Measurements from ENCODE around the gene PACRG. TPM values are rescaled to one million over a fixed set of nuclear protein-coding genes. Genes with fewer than 3 reads are reported as not detected.

The PACRG gene
- total RNA-seq, 1 donor from 2014 or later, result 2.4 TPM

GRCh38 chr6:163323274-163323673 is 595.5 kb downstream of the PACRG start:
- H3K4me1 Mint-ChIP-seq (ENCODE audit: low read depth), result peaks cover 19% of the 10 kb centered on the region
- no peak overlapping the region for H3K4me3 Mint-ChIP-seq (ENCODE audit: low read depth)
- DNase-seq (ENCODE audit: low spot score, unreplicated experiment), result no peak
- TF ChIP-seq, protein P1, sequence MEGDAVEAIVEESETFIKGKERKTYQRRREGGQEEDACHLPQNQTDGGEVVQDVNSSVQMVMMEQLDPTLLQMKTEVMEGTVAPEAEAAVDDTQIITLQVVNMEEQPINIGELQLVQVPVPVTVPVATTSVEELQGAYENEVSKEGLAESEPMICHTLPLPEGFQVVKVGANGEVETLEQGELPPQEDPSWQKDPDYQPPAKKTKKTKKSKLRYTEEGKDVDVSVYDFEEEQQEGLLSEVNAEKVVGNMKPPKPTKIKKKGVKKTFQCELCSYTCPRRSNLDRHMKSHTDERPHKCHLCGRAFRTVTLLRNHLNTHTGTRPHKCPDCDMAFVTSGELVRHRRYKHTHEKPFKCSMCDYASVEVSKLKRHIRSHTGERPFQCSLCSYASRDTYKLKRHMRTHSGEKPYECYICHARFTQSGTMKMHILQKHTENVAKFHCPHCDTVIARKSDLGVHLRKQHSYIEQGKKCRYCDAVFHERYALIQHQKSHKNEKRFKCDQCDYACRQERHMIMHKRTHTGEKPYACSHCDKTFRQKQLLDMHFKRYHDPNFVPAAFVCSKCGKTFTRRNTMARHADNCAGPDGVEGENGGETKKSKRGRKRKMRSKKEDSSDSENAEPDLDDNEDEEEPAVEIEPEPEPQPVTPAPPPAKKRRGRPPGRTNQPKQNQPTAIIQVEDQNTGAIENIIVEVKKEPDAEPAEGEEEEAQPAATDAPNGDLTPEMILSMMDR (IDR thresholded peaks at IDR 0.05; ENCODE audit: unreplicated experiment), result no peak
- peaks cover 12% of the 10 kb centered on the region for H3K27me3 Mint-ChIP-seq
- no peaks in the 10 kb centered on the region for H3K9me3 Mint-ChIP-seq (ENCODE audit: low read depth)
- H3K36me3 Mint-ChIP-seq (ENCODE audit: insufficient read depth), result no peaks in the 10 kb centered on the region
- H3K27ac Mint-ChIP-seq, result no peak overlapping the region

GRCh38 chr6:163323705-163324104 is 595.9 kb downstream of the PACRG start:
- H3K4me3 Mint-ChIP-seq (ENCODE audit: low read depth), result no peak overlapping the region
- no peak overlapping the region for H3K27ac Mint-ChIP-seq
- DNase-seq (ENCODE audit: low spot score, unreplicated experiment), result no peak
- H3K9me3 Mint-ChIP-seq (ENCODE audit: low read depth), result no peaks in the 10 kb centered on the region
- H3K36me3 Mint-ChIP-seq (ENCODE audit: insufficient read depth), result no peaks in the 10 kb centered on the region
- H3K4me1 Mint-ChIP-seq (ENCODE audit: low read depth), result peaks cover 19% of the 10 kb centered on the region
- TF ChIP-seq, protein P1 (IDR thresholded peaks at IDR 0.05; ENCODE audit: unreplicated experiment), result no peak
- peaks cover 10% of the 10 kb centered on the region for H3K27me3 Mint-ChIP-seq

DNA sequence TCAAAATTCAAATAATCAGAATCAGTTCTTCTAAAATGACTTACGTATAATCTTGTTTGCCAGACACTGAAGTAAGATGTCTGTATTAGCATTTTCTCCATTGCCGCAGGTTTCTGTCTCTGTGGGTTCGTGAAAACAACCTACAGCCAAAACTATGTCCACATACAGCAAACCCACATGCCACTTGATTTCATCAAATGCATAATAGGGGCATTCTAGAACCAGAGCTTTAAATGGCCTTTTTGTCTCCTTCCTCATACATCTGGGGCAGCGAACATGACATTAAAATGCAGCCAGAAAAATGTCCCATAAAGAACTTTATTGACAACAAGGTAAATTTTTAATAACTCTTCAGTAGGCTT is 596.5 kb downstream of the PACRG start:
- Mint-ChIP-seq H3K9me3 (ENCODE audit: low read depth) (no peaks in the 10 kb centered on the region), H3K4me3 (ENCODE audit: low read depth) (no peak overlapping the region), H3K27ac (peak overlapping the region; percentile 90), H3K36me3 (ENCODE audit: insufficient read depth) (no peaks in the 10 kb centered on the region), H3K4me1 (ENCODE audit: low read depth) (peaks cover 19% of the 10 kb centered on the region), H3K27me3 (peaks cover 10% of the 10 kb centered on the region)
- TF ChIP-seq, protein P1 (IDR thresholded peaks at IDR 0.05; ENCODE audit: unreplicated experiment), result no peak
- DNase-seq (ENCODE audit: low spot score, unreplicated experiment), result no peak

DNA sequence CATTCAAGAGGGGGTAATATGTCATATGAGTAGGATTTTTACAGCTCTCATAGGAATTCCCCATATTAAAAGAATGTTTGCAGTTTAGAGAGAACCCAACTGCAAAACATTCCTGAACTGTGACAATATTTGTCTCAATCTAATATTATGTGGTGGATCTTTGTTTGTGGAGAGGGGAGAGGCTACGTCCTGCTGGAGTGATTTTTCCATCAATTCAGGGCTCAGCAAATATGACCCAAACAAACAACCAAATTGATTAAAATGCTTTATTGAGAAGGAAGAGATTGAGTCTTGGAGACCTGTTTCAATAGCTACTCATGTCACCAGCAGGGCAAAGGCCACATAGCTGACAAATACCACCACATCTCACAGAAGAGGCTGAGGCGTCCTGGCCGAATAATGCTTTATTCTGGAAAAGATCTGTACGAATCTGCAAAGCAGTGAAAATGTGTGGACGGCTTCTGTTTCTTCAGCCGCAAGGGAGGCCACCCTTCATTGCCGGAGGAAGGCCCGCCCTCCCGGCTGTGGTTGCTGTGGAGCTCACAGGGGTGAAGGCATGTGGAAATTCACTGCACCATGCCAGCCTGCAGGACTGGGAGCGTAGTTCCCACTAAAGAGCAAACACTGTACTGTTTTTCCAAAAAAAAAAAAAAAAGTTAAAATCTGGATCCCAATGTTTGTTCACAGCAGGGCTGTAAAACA is 597.1 kb downstream of the PACRG start:
- H3K4me3 Mint-ChIP-seq (ENCODE audit: low read depth), result peak overlapping the region; percentile 4

GRCh38 chr6:163325390-163325784 is 597.6 kb downstream of the PACRG start:
- Mint-ChIP-seq H3K9me3 (ENCODE audit: low read depth) (no peaks in the 10 kb centered on the region), H3K27ac (peak overlapping the region; percentile 90), H3K4me3 (ENCODE audit: low read depth) (no peak overlapping the region), H3K27me3 (peaks cover 12% of the 10 kb centered on the region), H3K36me3 (ENCODE audit: insufficient read depth) (no peaks in the 10 kb centered on the region), H3K4me1 (ENCODE audit: low read depth) (peaks cover 19% of the 10 kb centered on the region)
- DNase-seq (ENCODE audit: low spot score, unreplicated experiment), result no peak
- TF ChIP-seq, protein P1 (IDR thresholded peaks at IDR 0.05; ENCODE audit: unreplicated experiment), result no peak

More for the DNA sequence above, 597.1 kb downstream of the PACRG start:
- DNase-seq (ENCODE audit: low spot score, unreplicated experiment), result no peak
- Mint-ChIP-seq H3K4me1 (ENCODE audit: low read depth) (peaks cover 19% of the 10 kb centered on the region), H3K36me3 (ENCODE audit: insufficient read depth) (no peaks in the 10 kb centered on the region), H3K27ac (peak overlapping the region; percentile 90), H3K27me3 (peaks cover 10% of the 10 kb centered on the region), H3K9me3 (ENCODE audit: low read depth) (no peaks in the 10 kb centered on the region)
- TF ChIP-seq, protein P1 (IDR thresholded peaks at IDR 0.05; ENCODE audit: unreplicated experiment), result no peak

Data from progenitor cell of endocrine pancreas (in vitro differentiated cells).